HepG2 (cell line): ENCODE data around the gene PTPRN. TPM values are rescaled to one million over a fixed set of nuclear protein-coding genes. Genes with fewer than 3 reads are reported as not detected.

ENCODE experiments used
- ARHGAP35 ChIP-seq: sonication (generic); formaldehyde crosslinking; IDR thresholded peaks from 2 replicates; pipeline ENCODE4 v1.9.0; 2022; ENCODE audit warnings: mild to moderate bottlenecking, inconsistent platforms, moderate library complexity, missing genetic modification reagents, borderline replicate concordance
- ATAD3A ChIP-seq: sonication (generic); formaldehyde crosslinking; IDR thresholded peaks from 2 replicates; pipeline ENCODE4 v1.4.0; 2020; ENCODE audit warnings: missing genetic modification reagents
- CBX1 ChIP-seq: IDR thresholded peaks from one replicate; pipeline ENCODE4 v1.6.1; 2016; ENCODE audit warnings: antibody characterized with exemption, low read depth
- DMAP1 ChIP-seq: IDR thresholded peaks from 2 replicates; pipeline ENCODE4 v1.6.1; 2016
- ERF ChIP-seq: IDR thresholded peaks from 2 replicates; pipeline ENCODE4 v1.6.1; 2018; ENCODE audit warnings: missing biosample characterization, missing genetic modification reagents
- HNRNPLL ChIP-seq: fragments of 200-400 bp; formaldehyde crosslinking; IDR thresholded peaks from 2 replicates; pipeline ENCODE4 v1.6.1; 2017; ENCODE audit warnings: mild to moderate bottlenecking, low read depth, low read length; ENCODE audit not compliant: poor library complexity, severe bottlenecking
- PTBP1 ChIP-seq: fragments of 200-400 bp; formaldehyde crosslinking; IDR thresholded peaks from 2 replicates; pipeline ENCODE4 v1.6.1; 2018; ENCODE audit warnings: low read length, low read depth; ENCODE audit not compliant: poor library complexity, severe bottlenecking
- SKI ChIP-seq: fragments of 450-650 bp; IDR thresholded peaks from one replicate; pipeline ENCODE4 v1.6.1; 2018; ENCODE audit warnings: mild to moderate bottlenecking; ENCODE audit not compliant: partially characterized antibody
- YEATS2 ChIP-seq: sonication (generic); formaldehyde crosslinking; IDR thresholded peaks from 2 replicates; pipeline ENCODE4 v1.4.0; 2020; ENCODE audit warnings: missing genetic modification reagents, borderline replicate concordance
- ZNF224 ChIP-seq: sonication (generic); formaldehyde crosslinking; IDR thresholded peaks from 2 replicates; pipeline ENCODE4 v1.5.0; 2020; ENCODE audit warnings: mild to moderate bottlenecking, missing genetic modification reagents
- ZNF451 ChIP-seq: sonication (generic); formaldehyde crosslinking; IDR thresholded peaks from 2 replicates; pipeline ENCODE4 v1.5.0; 2020; ENCODE audit warnings: mild to moderate bottlenecking, missing genetic modification reagents
- ZNF501 ChIP-seq: sonication (generic); formaldehyde crosslinking; IDR thresholded peaks from 2 replicates; pipeline ENCODE4 v1.5.1; 2020; ENCODE audit warnings: mild to moderate bottlenecking, moderate library complexity, missing genetic modification reagents
- ZNF549 ChIP-seq: sonication (generic); formaldehyde crosslinking; IDR thresholded peaks from 2 replicates; pipeline ENCODE4 v1.5.0; 2020; ENCODE audit warnings: missing genetic modification reagents
- ZNF788 ChIP-seq: sonication (generic); formaldehyde crosslinking; IDR thresholded peaks from 2 replicates; pipeline ENCODE4 v1.5.0; 2020; ENCODE audit warnings: mild to moderate bottlenecking, missing genetic modification reagents, borderline replicate concordance
- ZNF878 ChIP-seq: sonication (generic); formaldehyde crosslinking; IDR thresholded peaks from 2 replicates; pipeline ENCODE4 v1.8.1; 2023; ENCODE audit warnings: mild to moderate bottlenecking, missing genetic modification reagents, moderate library complexity
- polyA plus RNA-seq, 8 experiments: library from polyadenylated mRNA; depleted of rRNA in 3 of 8; stranded (reverse) in 7 of 8; unstranded in 1 of 8; fragments of >200 nt; fragmentation: Illumina TruSeq in 4 of 8; extraction: Trizol in 4 of 8; gene quantifications; 2 replicates each; pipeline versions ENCODE4 v1.2.1 to v1.2.3, GENCODE V29; 2011 to 2016; ENCODE audit warnings: low read depth in 4 of 8, missing spikeins in 1 of 8, mixed read lengths in 1 of 8; ENCODE audit not compliant: insufficient read depth in 1 of 8
- total RNA-seq, 5 experiments: library from RNA; depleted of rRNA; stranded (reverse); fragments of >200 nt; fragmentation: Illumina TruSeq; extraction: Trizol; gene quantifications; 2 replicates each; pipeline ENCODE4 v1.2.3, GENCODE V29; 2016; ENCODE audit warnings: low read depth in 1 of 5
- TF ChIP-seq, protein P1 (sequence below): sonication (generic); formaldehyde crosslinking; IDR thresholded peaks from 2 replicates; pipeline ENCODE4 v1.5.1; 2020; ENCODE audit warnings: mild to moderate bottlenecking, missing genetic modification reagents, borderline replicate concordance
- TF ChIP-seq, protein P2 (sequence below): sonication (generic); formaldehyde crosslinking; IDR thresholded peaks from 2 replicates; pipeline ENCODE4 v1.8.0; 2022; ENCODE audit warnings: missing genetic modification reagents, mild to moderate bottlenecking, inconsistent platforms, borderline replicate concordance
- TF ChIP-seq, protein P3 (sequence below): sonication (generic); formaldehyde crosslinking; IDR thresholded peaks from 2 replicates; pipeline ENCODE4 v1.5.0; 2020; ENCODE audit warnings: mild to moderate bottlenecking, missing genetic modification reagents

The PTPRN gene
- total and polyA plus RNA-seq, 2 of the 13 experiments (the other 11 are each of a cell fraction or from before 2014, with no cell fraction given): 0.26 TPM; not detected in 1

GRCh38 chr2:219308142-219309101 is 779 bp downstream of the PTPRN start (continued):
- TF ChIP-seq, protein P1, sequence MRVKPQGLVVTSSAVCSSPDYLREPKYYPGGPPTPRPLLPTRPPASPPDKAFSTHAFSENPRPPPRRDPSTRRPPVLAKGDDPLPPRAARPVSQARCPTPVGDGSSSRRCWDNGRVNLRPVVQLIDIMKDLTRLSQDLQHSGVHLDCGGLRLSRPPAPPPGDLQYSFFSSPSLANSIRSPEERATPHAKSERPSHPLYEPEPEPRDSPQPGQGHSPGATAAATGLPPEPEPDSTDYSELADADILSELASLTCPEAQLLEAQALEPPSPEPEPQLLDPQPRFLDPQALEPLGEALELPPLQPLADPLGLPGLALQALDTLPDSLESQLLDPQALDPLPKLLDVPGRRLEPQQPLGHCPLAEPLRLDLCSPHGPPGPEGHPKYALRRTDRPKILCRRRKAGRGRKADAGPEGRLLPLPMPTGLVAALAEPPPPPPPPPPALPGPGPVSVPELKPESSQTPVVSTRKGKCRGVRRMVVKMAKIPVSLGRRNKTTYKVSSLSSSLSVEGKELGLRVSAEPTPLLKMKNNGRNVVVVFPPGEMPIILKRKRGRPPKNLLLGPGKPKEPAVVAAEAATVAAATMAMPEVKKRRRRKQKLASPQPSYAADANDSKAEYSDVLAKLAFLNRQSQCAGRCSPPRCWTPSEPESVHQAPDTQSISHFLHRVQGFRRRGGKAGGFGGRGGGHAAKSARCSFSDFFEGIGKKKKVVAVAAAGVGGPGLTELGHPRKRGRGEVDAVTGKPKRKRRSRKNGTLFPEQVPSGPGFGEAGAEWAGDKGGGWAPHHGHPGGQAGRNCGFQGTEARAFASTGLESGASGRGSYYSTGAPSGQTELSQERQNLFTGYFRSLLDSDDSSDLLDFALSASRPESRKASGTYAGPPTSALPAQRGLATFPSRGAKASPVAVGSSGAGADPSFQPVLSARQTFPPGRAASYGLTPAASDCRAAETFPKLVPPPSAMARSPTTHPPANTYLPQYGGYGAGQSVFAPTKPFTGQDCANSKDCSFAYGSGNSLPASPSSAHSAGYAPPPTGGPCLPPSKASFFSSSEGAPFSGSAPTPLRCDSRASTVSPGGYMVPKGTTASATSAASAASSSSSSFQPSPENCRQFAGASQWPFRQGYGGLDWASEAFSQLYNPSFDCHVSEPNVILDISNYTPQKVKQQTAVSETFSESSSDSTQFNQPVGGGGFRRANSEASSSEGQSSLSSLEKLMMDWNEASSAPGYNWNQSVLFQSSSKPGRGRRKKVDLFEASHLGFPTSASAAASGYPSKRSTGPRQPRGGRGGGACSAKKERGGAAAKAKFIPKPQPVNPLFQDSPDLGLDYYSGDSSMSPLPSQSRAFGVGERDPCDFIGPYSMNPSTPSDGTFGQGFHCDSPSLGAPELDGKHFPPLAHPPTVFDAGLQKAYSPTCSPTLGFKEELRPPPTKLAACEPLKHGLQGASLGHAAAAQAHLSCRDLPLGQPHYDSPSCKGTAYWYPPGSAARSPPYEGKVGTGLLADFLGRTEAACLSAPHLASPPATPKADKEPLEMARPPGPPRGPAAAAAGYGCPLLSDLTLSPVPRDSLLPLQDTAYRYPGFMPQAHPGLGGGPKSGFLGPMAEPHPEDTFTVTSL: 0 out of 2 replicates have a peak, but pooled peaks have one; percentile 53
- TF ChIP-seq ZNF224 (CRISPR knock-in tag) (no peak), ZNF549 (CRISPR knock-in tag) (0 out of 2 replicates have a peak, but pooled peaks have one; percentile 48), YEATS2 (CRISPR knock-in tag) (peak; percentile 55; the same call in 1 of the 2 replicates), ATAD3A (CRISPR knock-in tag) (peak; percentile 87; the same call in 1 of the 2 replicates), ZNF501 (CRISPR knock-in tag) (peak; percentile 72), ZNF788 (CRISPR knock-in tag) (peak; percentile 82), SKI (no peak), ZNF451 (CRISPR knock-in tag) (peak; percentile 68; the same call in 1 of the 2 replicates), ARHGAP35 (peak; percentile 92; the same call in 1 of the 2 replicates), ZNF878 (CRISPR knock-in tag) (peak; percentile 93), DMAP1 (CRISPR knock-in tag) (no peak), PTBP1 (no peak), ERF (peak; percentile 99), CBX1 (no peak), HNRNPLL (peak; percentile 36)
- TF ChIP-seq, protein P2, sequence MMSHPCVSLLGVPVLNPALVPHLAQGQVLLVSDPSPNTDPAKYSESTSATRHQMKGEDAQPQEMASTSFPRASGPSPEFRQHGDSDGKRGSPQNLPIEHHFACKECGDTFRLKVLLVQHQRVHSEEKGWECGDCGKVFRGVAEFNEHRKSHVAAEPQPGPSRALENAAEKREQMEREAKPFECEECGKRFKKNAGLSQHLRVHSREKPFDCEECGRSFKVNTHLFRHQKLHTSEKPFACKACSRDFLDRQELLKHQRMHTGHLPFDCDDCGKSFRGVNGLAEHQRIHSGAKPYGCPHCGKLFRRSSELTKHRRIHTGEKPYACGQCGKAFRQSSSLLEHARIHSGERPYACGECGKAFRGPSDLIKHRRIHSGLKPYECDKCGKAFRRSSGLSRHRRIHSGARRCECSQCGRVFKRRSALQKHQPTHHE (CRISPR knock-in tag): peak; percentile 91; the same call in 1 of the 2 replicates
- TF ChIP-seq, protein P3, sequence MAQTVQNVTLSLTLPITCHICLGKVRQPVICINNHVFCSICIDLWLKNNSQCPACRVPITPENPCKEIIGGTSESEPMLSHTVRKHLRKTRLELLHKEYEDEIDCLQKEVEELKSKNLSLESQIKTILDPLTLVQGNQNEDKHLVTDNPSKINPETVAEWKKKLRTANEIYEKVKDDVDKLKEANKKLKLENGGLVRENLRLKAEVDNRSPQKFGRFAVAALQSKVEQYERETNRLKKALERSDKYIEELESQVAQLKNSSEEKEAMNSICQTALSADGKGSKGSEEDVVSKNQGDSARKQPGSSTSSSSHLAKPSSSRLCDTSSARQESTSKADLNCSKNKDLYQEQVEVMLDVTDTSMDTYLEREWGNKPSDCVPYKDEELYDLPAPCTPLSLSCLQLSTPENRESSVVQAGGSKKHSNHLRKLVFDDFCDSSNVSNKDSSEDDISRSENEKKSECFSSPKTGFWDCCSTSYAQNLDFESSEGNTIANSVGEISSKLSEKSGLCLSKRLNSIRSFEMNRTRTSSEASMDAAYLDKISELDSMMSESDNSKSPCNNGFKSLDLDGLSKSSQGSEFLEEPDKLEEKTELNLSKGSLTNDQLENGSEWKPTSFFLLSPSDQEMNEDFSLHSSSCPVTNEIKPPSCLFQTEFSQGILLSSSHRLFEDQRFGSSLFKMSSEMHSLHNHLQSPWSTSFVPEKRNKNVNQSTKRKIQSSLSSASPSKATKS (CRISPR knock-in tag): no peak; the same call in none of the 2 replicates
